H1 (cell line): Measurements from ENCODE around the gene SLC12A2. TPM values are rescaled to one million over a fixed set of nuclear protein-coding genes. Genes with fewer than 3 reads are reported as not detected.

ENCODE experiments used
- CTCF ChIA-PET: fragments of 300-600 bp; sonication (Branson Sonifier 250); formaldehyde crosslinking; loops from one replicate; lab custom pipeline; 2021; ENCODE audit not compliant: partially characterized antibody; lab: Charles Lee
- POLR2A ChIA-PET: fragments of 300-600 bp; sonication (Branson Sonifier 250); formaldehyde crosslinking; loops from one replicate; lab custom pipeline; 2021; ENCODE audit warnings: inconsistent platforms; ENCODE audit not compliant: partially characterized antibody; lab: Charles Lee
- DNase-seq, 2 experiments: peaks; one replicate each; pipeline versions ENCODE4 v3.0.0 to v3.0.0-alpha.2; 2010 to 2022; ENCODE audit warnings: low spot score in 2 of 2, low read depth in 1 of 2, mixed read lengths in 1 of 2
- FAIRE-seq: peaks from 2 replicates; lab custom pipeline; 2011; peaks lifted over from hg19 to GRCh38; lab: Jason Lieb, UNC
- H2AFZ ChIP-seq: 2 replicates; pipeline ENCODE4 v1.8.1; 2012; ENCODE audit warnings: low read length, inconsistent platforms
- H2AK5ac ChIP-seq: 2 replicates; pipeline ENCODE4 v1.6.1; 2013; ENCODE audit warnings: low read depth, low read length
- H2BK120ac ChIP-seq: replicated peaks from 2 replicates; pipeline ENCODE3; 2013; ENCODE audit warnings: low read depth, low read length, inconsistent platforms
- H2BK12ac ChIP-seq: 2 replicates; pipeline ENCODE4 v1.6.1; 2013; ENCODE audit warnings: low read depth, low read length
- H2BK15ac ChIP-seq: 2 replicates; pipeline ENCODE4 v1.6.1; 2013; ENCODE audit warnings: low read length
- H2BK20ac ChIP-seq: 2 replicates; pipeline ENCODE4 v1.6.1; 2013; ENCODE audit warnings: low read length
- H2BK5ac ChIP-seq: 2 replicates; pipeline ENCODE4 v1.6.1; 2013; ENCODE audit warnings: low read depth, low read length
- H3K14ac ChIP-seq: 2 replicates; pipeline ENCODE4 v1.6.1; 2013; ENCODE audit warnings: inconsistent platforms; ENCODE audit not compliant: insufficient read length
- H3K18ac ChIP-seq: 2 replicates; pipeline ENCODE4 v1.6.1; 2013; ENCODE audit warnings: low read length; ENCODE audit errors: extremely low read depth
- H3K23ac ChIP-seq: 2 replicates; pipeline ENCODE4 v1.6.1; 2013; ENCODE audit warnings: inconsistent platforms; ENCODE audit not compliant: insufficient read length
- H3K23me2 ChIP-seq: 2 replicates; pipeline ENCODE4 v1.6.1; 2013; ENCODE audit warnings: low read depth, low read length
- H3K27ac ChIP-seq: 2 replicates; pipeline ENCODE4 v1.6.1; 2011; ENCODE audit warnings: low read depth, low read length, inconsistent platforms
- H3K27me3 ChIP-seq, 4 experiments: replicated peaks in 1 of 4; 1 replicate in 1 of 4; 2 replicates in 3 of 4; pipeline versions ENCODE4 v1.6.1 to v1.8.1; 2011 to 2013; ENCODE audit warnings: low read length in 3 of 4, mild to moderate bottlenecking in 3 of 4, inconsistent platforms in 2 of 4, mixed read lengths in 2 of 4, moderate library complexity in 1 of 4; ENCODE audit not compliant: control insufficient read depth in 3 of 4, insufficient read depth in 3 of 4; ENCODE audit errors: extremely low read depth in 1 of 4
- H3K36me3 ChIP-seq, 4 experiments: 2 replicates each; pipeline versions ENCODE4 v1.6.1 to v1.8.1; 2011 to 2013; ENCODE audit warnings: mild to moderate bottlenecking in 4 of 4, low read length in 3 of 4, moderate library complexity in 2 of 4, control low read depth in 1 of 4, inconsistent platforms in 1 of 4; ENCODE audit not compliant: insufficient read depth in 4 of 4, control insufficient read depth in 2 of 4
- H3K4ac ChIP-seq: replicated peaks from 2 replicates; pipeline ENCODE3; 2013; ENCODE audit warnings: low read length, low read depth, mixed read lengths, inconsistent platforms; ENCODE audit not compliant: insufficient read length
- H3K4me1 ChIP-seq, 4 experiments: replicated peaks in 1 of 4; 1 replicate in 1 of 4; 2 replicates in 3 of 4; pipeline versions ENCODE4 v1.6.1 to v1.8.1; 2011 to 2013; ENCODE audit warnings: low read length in 3 of 4, inconsistent platforms in 2 of 4, mixed read lengths in 1 of 4; ENCODE audit not compliant: insufficient read depth in 4 of 4, control insufficient read depth in 3 of 4
- H3K4me2 ChIP-seq, 2 experiments: 2 replicates each; pipeline versions ENCODE4 v1.6.1 to v1.8.1; 2011 to 2013; ENCODE audit warnings: low read depth in 2 of 2, low read length in 2 of 2, control low read depth in 1 of 2, inconsistent platforms in 1 of 2, mild to moderate bottlenecking in 1 of 2; ENCODE audit not compliant: insufficient read depth in 1 of 2
- H3K4me3 ChIP-seq, 4 experiments: fragments of 200-600, 300-600 bp in 1 of 4; sonication (generic), shearing (Covaris generic), sonication (Bioruptor Twin) in 1 of 4; 2 replicates each; pipeline versions ENCODE4 v1.5.1 to v1.8.1; 2011 to 2016; ENCODE audit warnings: low read length in 4 of 4, low read depth in 3 of 4, control low read depth in 2 of 4, inconsistent platforms in 2 of 4, mild to moderate bottlenecking in 2 of 4, mixed read lengths in 1 of 4, moderate library complexity in 1 of 4; ENCODE audit not compliant: insufficient read depth in 2 of 4; ENCODE audit errors: extremely low read depth in 1 of 4
- H3K56ac ChIP-seq: replicated peaks from 2 replicates; pipeline ENCODE3; 2013; ENCODE audit warnings: low read depth, mild to moderate bottlenecking, mixed read lengths, low read length, inconsistent platforms; ENCODE audit not compliant: insufficient read length
- H3K79me1 ChIP-seq: 2 replicates; pipeline ENCODE4 v1.6.1; 2013; ENCODE audit warnings: low read depth, low read length, control low read depth
- H3K79me2 ChIP-seq, 2 experiments: 2 replicates each; pipeline versions ENCODE4 v1.6.1 to v1.8.1; 2012 to 2013; ENCODE audit warnings: low read length in 2 of 2, mild to moderate bottlenecking in 2 of 2, inconsistent platforms in 1 of 2; ENCODE audit not compliant: insufficient read depth in 2 of 2, control insufficient read depth in 1 of 2
- H3K9ac ChIP-seq, 4 experiments: replicated peaks in 1 of 4; 1 replicate in 1 of 4; 2 replicates in 3 of 4; pipeline versions ENCODE4 v1.6.1 to v1.8.1; 2011 to 2013; ENCODE audit warnings: low read depth in 3 of 4, low read length in 3 of 4, control low read depth in 2 of 4, mild to moderate bottlenecking in 2 of 4, moderate library complexity in 2 of 4, inconsistent platforms in 1 of 4; ENCODE audit errors: extremely low read depth in 1 of 4
- H3K9me3 ChIP-seq, 2 experiments: 2 replicates each; pipeline versions ENCODE4 v1.6.1 to v1.8.1; 2012 to 2013; ENCODE audit warnings: mild to moderate bottlenecking in 2 of 2, moderate library complexity in 2 of 2, control low read depth in 1 of 2, inconsistent platforms in 1 of 2, low read depth in 1 of 2, low read length in 1 of 2, mixed read lengths in 1 of 2; ENCODE audit not compliant: insufficient read depth in 2 of 2
- H4K20me1 ChIP-seq, 2 experiments: replicated peaks in 1 of 2; 2 replicates each; pipeline versions ENCODE3 to v1.8.1; 2011 to 2013; ENCODE audit warnings: inconsistent platforms in 2 of 2, low read length in 2 of 2, mild to moderate bottlenecking in 1 of 2; ENCODE audit not compliant: insufficient read depth in 2 of 2, control insufficient read depth in 1 of 2
- H4K5ac ChIP-seq: 2 replicates; pipeline ENCODE4 v1.6.1; 2013; ENCODE audit warnings: low read length, low read depth, mixed read lengths, inconsistent platforms; ENCODE audit not compliant: insufficient read length
- H4K8ac ChIP-seq: 2 replicates; pipeline ENCODE4 v1.8.0; 2013; ENCODE audit warnings: mild to moderate bottlenecking, moderate library complexity, low read length, inconsistent platforms; ENCODE audit not compliant: insufficient read depth; ENCODE audit errors: extremely low read depth
- H4K91ac ChIP-seq: replicated peaks from 2 replicates; pipeline ENCODE3; 2013; ENCODE audit warnings: low read length, mixed read lengths, inconsistent platforms; ENCODE audit not compliant: insufficient read length
- BCL11A ChIP-seq, 2 experiments: IDR thresholded peaks; one replicate each; pipeline ENCODE4 v1.6.1; 2011; ENCODE audit warnings: low read depth in 2 of 2, low read length in 2 of 2, mild to moderate bottlenecking in 2 of 2
- BRCA1 ChIP-seq: IDR thresholded peaks from 2 replicates; pipeline ENCODE4 v1.6.1; 2012; ENCODE audit warnings: low read depth, low read length, improper control_type of control experiment
- CTBP2 ChIP-seq: IDR thresholded peaks from 2 replicates; pipeline ENCODE4 v1.7.0; 2011; ENCODE audit warnings: borderline replicate concordance, mild to moderate bottlenecking, moderate library complexity, mixed read lengths, low read length; ENCODE audit not compliant: insufficient read depth, insufficient read length
- EZH2 ChIP-seq: fragments of 200-600 bp; sonication (generic); IDR thresholded peaks from 2 replicates; pipeline ENCODE4 v1.7.1; 2012; ENCODE audit warnings: low read depth, mild to moderate bottlenecking, moderate library complexity, low read length, inconsistent platforms; ENCODE audit not compliant: severe bottlenecking
- RBBP5 ChIP-seq: IDR thresholded peaks from 2 replicates; pipeline ENCODE4 v1.7.1; 2012; ENCODE audit warnings: low read depth, mild to moderate bottlenecking, inconsistent platforms, low read length, moderate library complexity, borderline replicate concordance
- SRF ChIP-seq: IDR thresholded peaks from 2 replicates; pipeline ENCODE4 v1.6.1; 2011; ENCODE audit warnings: mild to moderate bottlenecking, low read depth, low read length, moderate library complexity
- TCF12 ChIP-seq: IDR thresholded peaks from 2 replicates; pipeline ENCODE4 v1.6.1; 2011; ENCODE audit warnings: low read depth, mild to moderate bottlenecking, low read length
- WGBS, 2 experiments: shearing (Covaris generic) in 1 of 2; methylation state at CpG; one replicate each; pipeline versions ENCODE4 v1.1.6 to v1.1.7; 2013 to 2015; ENCODE audit warnings: low lambda C conversion rate in 2 of 2, mixed read lengths in 2 of 2, inconsistent platforms in 1 of 2, low coverage in 1 of 2, missing lambda C conversion rate in 1 of 2; ENCODE audit not compliant: insufficient replicate concordance in 2 of 2, insufficient coverage in 1 of 2, insufficient read length in 1 of 2; ENCODE audit errors: extremely low coverage in 1 of 2, missing lambda C conversion rate in 1 of 2; 5-methylcytosine and 5-hydroxymethylcytosine counted together
- polyA plus RNA-seq, 7 experiments: library from polyadenylated mRNA; depleted of rRNA in 3 of 7; stranded (reverse) in 5 of 7; unstranded in 2 of 7; fragments of >200 nt in 5 of 7; fragments of 200-250 nt in 2 of 7; gene quantifications; 1 replicate in 5 of 7; 2 replicates in 1 of 7; 4 replicates in 1 of 7; pipeline versions ENCODE4 v1.2.1 to v1.2.3, GENCODE V29; 2011 to 2013; ENCODE audit warnings: missing spikeins in 2 of 7, mixed read lengths in 2 of 7
- total RNA-seq: library from RNA; stranded (reverse); fragmentation: NEBNext Ultra II Directional; extraction: Animal tissue kit (Norgen Biotek cat#: 25700); gene quantifications from 2 replicates; pipeline ENCODE4 v1.2.1, GENCODE V29; 2021
- TF ChIP-seq, protein P1 (sequence below): IDR thresholded peaks from 2 replicates; pipeline ENCODE4 v1.6.1; 2011; ENCODE audit warnings: low read depth, mild to moderate bottlenecking, low read length; ENCODE audit not compliant: insufficient read depth

SLC12A2 gene
- total and polyA plus RNA-seq, 2 of the 8 experiments (the other 6 are each of a cell fraction or from before 2014, with no cell fraction given): 2.6 to 16.2 TPM

DNA sequence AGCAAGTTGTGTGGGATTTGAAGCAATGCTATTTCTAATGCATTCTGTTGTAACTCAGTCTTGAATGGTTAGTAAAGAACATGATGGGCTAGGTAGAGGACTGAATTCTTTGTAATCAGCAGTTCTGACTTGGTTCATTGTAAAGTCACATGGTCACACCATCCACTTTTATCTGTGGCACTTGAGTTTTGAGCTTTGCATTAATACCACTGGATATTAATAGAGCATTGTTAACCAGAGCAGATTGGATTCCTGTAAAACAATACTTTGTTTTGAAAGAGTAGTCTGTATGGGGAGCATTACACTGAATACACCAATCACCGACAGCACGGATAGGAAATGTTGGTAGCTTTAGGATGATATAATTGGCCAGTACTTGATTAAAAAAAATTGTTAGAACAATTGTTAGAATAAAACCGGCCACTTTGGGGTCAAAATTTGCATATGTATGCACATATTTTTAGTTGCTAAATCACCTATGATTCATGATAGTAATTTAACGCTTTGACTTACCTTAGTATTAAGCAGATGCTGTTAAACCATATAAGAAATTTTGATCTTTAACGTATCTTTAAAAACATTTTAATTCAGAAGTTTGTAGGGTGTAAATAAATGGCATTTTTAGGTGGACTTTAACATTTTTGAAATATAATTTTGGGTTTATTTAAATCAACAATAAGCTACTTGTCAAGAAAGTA, 17.4 kb downstream of the SLC12A2 start:
- no peak for FAIRE-seq

More for the DNA sequence above, 17.4 kb downstream of the SLC12A2 start:
- Histone ChIP-seq H2AK5ac (no peak overlapping the region), H2BK20ac (no peak overlapping the region), H3K4me1 (no peaks in the 10 kb centered on the region), H4K5ac (no peak overlapping the region), H3K18ac (no peak overlapping the region), H3K79me2 (no peaks in the 10 kb centered on the region), H3K14ac (no peak overlapping the region), H3K79me1 (no peaks in the 10 kb centered on the region), H3K36me3 (no peaks in the 10 kb centered on the region), H2BK120ac (no peak overlapping the region), H3K23ac (no peak overlapping the region), H2BK5ac (no peak overlapping the region), H3K4me3 (no peak overlapping the region), H3K56ac (no peak overlapping the region), H3K4ac (no peak overlapping the region), H2BK12ac (no peak overlapping the region), H3K9ac (no peak overlapping the region), H3K9me3 (peaks cover 3 to 7% of the 10 kb centered on the region in 2 experiments; a peak in 2 of 4 replicates), H2BK15ac (no peak overlapping the region), H4K20me1 (no peaks in the 10 kb centered on the region), H3K27ac (no peak overlapping the region), H3K4me2 (no peak overlapping the region), H2AFZ (no peak overlapping the region), H3K27me3 (no peaks in the 10 kb centered on the region), H4K91ac (no peak overlapping the region), H3K23me2 (no peaks in the 10 kb centered on the region), H4K8ac (no peak overlapping the region)
- CTCF ChIA-PET: interaction anchor here (2.2 kb wide), 1 partner anchor 9 kb away, joined by 4 read pairs; no protein-coding TSS in a partner anchor
- TF ChIP-seq, protein P1, sequence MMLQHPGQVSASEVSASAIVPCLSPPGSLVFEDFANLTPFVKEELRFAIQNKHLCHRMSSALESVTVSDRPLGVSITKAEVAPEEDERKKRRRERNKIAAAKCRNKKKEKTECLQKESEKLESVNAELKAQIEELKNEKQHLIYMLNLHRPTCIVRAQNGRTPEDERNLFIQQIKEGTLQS: no peak
- no peak for TF ChIP-seq CTBP2
- TF ChIP-seq BRCA1: no peak
- no peak for TF ChIP-seq TCF12
- no peak for TF ChIP-seq RBBP5
- TF ChIP-seq BCL11A (IDR thresholded peaks at IDR 0.05; ENCODE audit: low read depth in 2 of 2, low read length in 2 of 2): no peak
- TF ChIP-seq EZH2: no peak
- TF ChIP-seq SRF: no peak
- 83% methylated on average over 5 of the region's 5 CpGs; no CpG with 5 or more reads in 1 of the 2 experiments for WGBS, 2 experiments
- POLR2A ChIA-PET: no interaction called here
- no peak for DNase-seq
